Upper lobe of right lung (tissue), 1 donor: ENCODE results near the gene SLC7A8. TPM values are rescaled to one million over a fixed set of nuclear protein-coding genes. Genes with fewer than 3 reads are reported as not detected.

ENCODE experiments used
- ATAC-seq: fragments of 200-7000 bp; cut with Tn5 transposase; one replicate; pipeline ENCODE4 v1.9.1; 2020; ENCODE audit warnings: mild to moderate bottlenecking, moderate library complexity
- DNase-seq: peaks from one replicate; pipeline ENCODE4 v3.0.0-alpha.2; 2020
- H3K27ac ChIP-seq: fragments of 200-600 bp; one replicate; pipeline ENCODE4 v1.8.0; 2022
- H3K27me3 ChIP-seq: fragments of 200-600 bp; one replicate; pipeline ENCODE4 v1.8.0; 2022; ENCODE audit warnings: mild to moderate bottlenecking
- H3K36me3 ChIP-seq: fragments of 200-600 bp; one replicate; pipeline ENCODE4 v1.8.0; 2022
- H3K4me1 ChIP-seq: fragments of 200-600 bp; one replicate; pipeline ENCODE4 v1.8.0; 2022
- H3K4me3 ChIP-seq: fragments of 200-600 bp; one replicate; pipeline ENCODE4 v1.8.0; 2022; ENCODE audit warnings: mild to moderate bottlenecking
- H3K9me3 ChIP-seq: fragments of 200-600 bp; one replicate; pipeline ENCODE4 v1.8.0; 2022
- CTCF ChIP-seq: fragments of 200-600 bp; IDR thresholded peaks from one replicate; pipeline ENCODE4 v1.8.0; 2022; ENCODE audit warnings: antibody characterized with exemption
- intact Hi-C: fragments of 100-400 bp; cut with DNase I; formaldehyde crosslinking; loops from one replicate; pipeline ENCODE4 v1.11.0; 2022
- total RNA-seq: library from RNA; stranded (reverse); fragmentation: NEBNext Ultra II Directional; extraction: Animal tissue kit (Norgen Biotek cat#: 25700); gene quantifications from one replicate; pipeline ENCODE4 v1.2.1, GENCODE V29; 2021
- donor health status: DM: no; HTN: yes; CAD: no; lungs with severe emphysema.

SLC7A8 gene
- total RNA-seq, 1 donor from 2014 or later = 49.8 TPM

- no peaks in the 10 kb centered on the region for H3K9me3 ChIP-seq
- TF ChIP-seq CTCF = no peak
- no peak overlapping the region for H3K27ac ChIP-seq
- ATAC-seq = peak; percentile 58
- no peak overlapping the region for H3K4me3 ChIP-seq
- no peaks in the 10 kb centered on the region for H3K27me3 ChIP-seq
- intact Hi-C loops = no loop called here
- DNase-seq = no peak
- no peaks in the 10 kb centered on the region for H3K4me1 ChIP-seq
- peaks cover 12% of the 10 kb centered on the region for H3K36me3 ChIP-seq
Observed at GRCh38 chr14:23137192-23137812, 46.2 kb downstream of the SLC7A8 start.

GRCh38 chr14:23136566-23137133 is 46.8 kb downstream of the SLC7A8 start:
- no peaks in the 10 kb centered on the region for H3K9me3 ChIP-seq
- H3K27me3 ChIP-seq = no peaks in the 10 kb centered on the region
- intact Hi-C loops = no loop called here
- H3K36me3 ChIP-seq = peaks cover 12% of the 10 kb centered on the region
- no peak for TF ChIP-seq CTCF
- H3K27ac ChIP-seq = no peak overlapping the region
- H3K4me1 ChIP-seq = no peaks in the 10 kb centered on the region
- ATAC-seq (no peak), DNase-seq (no peak)
- H3K4me3 ChIP-seq = no peak overlapping the region

- ATAC-seq (no peak), DNase-seq (no peak)
- no peak for TF ChIP-seq CTCF
- Histone ChIP-seq H3K27ac (no peak overlapping the region), H3K4me1 (peaks cover 4% of the 10 kb centered on the region), H3K4me3 (no peak overlapping the region), H3K36me3 (peaks cover 20% of the 10 kb centered on the region), H3K27me3 (no peaks in the 10 kb centered on the region), H3K9me3 (no peaks in the 10 kb centered on the region)
- intact Hi-C loops = no loop called here
Observed at GRCh38 chr14:23132970-23133369, 50.5 kb downstream of the SLC7A8 start.

GRCh38 chr14:23131482-23131881 is 52.0 kb downstream of the SLC7A8 start:
- H3K27me3 ChIP-seq = no peaks in the 10 kb centered on the region
- ATAC-seq = no peak
- peaks cover 4% of the 10 kb centered on the region for H3K4me1 ChIP-seq
- no peak overlapping the region for H3K27ac ChIP-seq
- no peaks in the 10 kb centered on the region for H3K9me3 ChIP-seq
- no peak overlapping the region for H3K4me3 ChIP-seq
- TF ChIP-seq CTCF = no peak
- H3K36me3 ChIP-seq = peaks cover 21% of the 10 kb centered on the region
- DNase-seq = no peak
- intact Hi-C loops = no loop called here

GRCh38 chr14:23130871-23131270 is 52.6 kb downstream of the SLC7A8 start:
- no peak for TF ChIP-seq CTCF
- Histone ChIP-seq H3K36me3 (peaks cover 21% of the 10 kb centered on the region), H3K4me3 (no peak overlapping the region), H3K4me1 (peaks cover 4% of the 10 kb centered on the region), H3K27ac (no peak overlapping the region), H3K9me3 (no peaks in the 10 kb centered on the region), H3K27me3 (no peaks in the 10 kb centered on the region)
- DNase-seq (no peak), ATAC-seq (peak; percentile 54)
- intact Hi-C loops = no loop called here
